ENCODE data around the gene TEPSIN. TPM values are rescaled to one million over a fixed set of nuclear protein-coding genes. Genes with fewer than 3 reads are reported as not detected.

TEPSIN gene
- total and polyA plus RNA-seq, 4 donors, result 3.2 to 22.9 (median 10.7) TPM

DNA sequence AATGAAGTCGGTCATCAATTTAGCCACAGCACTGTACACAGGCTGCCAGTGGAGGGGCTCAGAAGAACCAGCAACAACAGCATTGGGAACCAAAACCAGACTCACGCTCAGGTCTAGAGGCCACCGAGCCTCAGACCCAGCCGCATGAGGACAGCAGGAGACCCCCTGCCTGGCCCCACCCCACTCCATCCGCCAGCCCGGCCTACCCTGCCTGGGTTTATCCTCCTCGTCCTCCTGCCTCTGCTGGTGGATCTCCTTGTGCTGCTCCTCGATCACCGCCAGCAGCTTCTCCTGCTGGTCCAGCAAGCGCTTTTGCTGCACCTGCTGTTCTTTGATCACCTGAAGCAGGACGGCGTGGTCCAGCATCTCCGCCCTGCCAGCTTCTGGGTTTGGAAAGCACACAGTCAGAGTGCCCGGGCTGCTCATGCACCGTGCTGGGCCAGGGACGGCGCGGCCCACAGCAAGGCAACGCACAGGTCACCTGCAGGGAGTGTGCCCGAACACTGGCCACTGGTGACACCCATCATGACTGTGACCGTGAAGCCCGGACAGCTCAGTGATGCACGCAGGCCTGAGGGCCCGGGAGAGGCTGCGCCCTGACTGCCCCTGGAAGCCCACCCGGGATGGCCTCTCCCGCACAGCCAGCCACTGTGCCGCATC lies 8.0 kb upstream of the TEPSIN start:
- Histone ChIP-seq H3K27ac (ENCODE audit: low read depth in 1 of 2, low read length in 2 of 2) (no peak overlapping the region), H3K4me3 (ENCODE audit: low read depth in 1 of 3, low read length in 3 of 3) (no peak overlapping the region), H3K36me3 (ENCODE audit: control insufficient read depth in 4 of 4, insufficient read depth in 3 of 4, low read depth in 1 of 4, low read length in 3 of 4) (peaks cover 0 to 24% (median 16%) of the 10 kb centered on the region in 4 donors), H3K4me1 (ENCODE audit: control insufficient read depth in 4 of 4, insufficient read depth in 4 of 4, low read length in 3 of 4) (peaks cover 0 to 6% (median 0%) of the 10 kb centered on the region in 4 donors), H3K9ac (ENCODE audit: low read depth in 1 of 2, low read length in 2 of 2) (no peak overlapping the region), H3K9me3 (ENCODE audit: control insufficient read depth in 4 of 4, low read length in 3 of 4) (no peaks in the 10 kb centered on the region), H3K27me3 (ENCODE audit: control insufficient read depth in 4 of 4, insufficient read depth in 4 of 4, low read length in 3 of 4) (no peaks in the 10 kb centered on the region)
- no peak for DNase-seq (ENCODE audit: low spot score)
- TF ChIP-seq JUND (IDR thresholded peaks at IDR 0.05), result no peak
- TF ChIP-seq FOXA2 (IDR thresholded peaks at IDR 0.05), result no peak
- no peak for TF ChIP-seq SP1 (IDR thresholded peaks at IDR 0.05)
- TF ChIP-seq, protein P1, sequence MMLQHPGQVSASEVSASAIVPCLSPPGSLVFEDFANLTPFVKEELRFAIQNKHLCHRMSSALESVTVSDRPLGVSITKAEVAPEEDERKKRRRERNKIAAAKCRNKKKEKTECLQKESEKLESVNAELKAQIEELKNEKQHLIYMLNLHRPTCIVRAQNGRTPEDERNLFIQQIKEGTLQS (IDR thresholded peaks at IDR 0.05), result no peak
- TF ChIP-seq HNF4G (IDR thresholded peaks at IDR 0.05), result no peak
- TF ChIP-seq RXRA (IDR thresholded peaks at IDR 0.05), result no peak
- no peak for TF ChIP-seq GABPA (IDR thresholded peaks at IDR 0.05 in 1 of 2, conservative IDR thresholded peaks at IDR 0.05 in 1 of 2)
- TF ChIP-seq, protein P2, sequence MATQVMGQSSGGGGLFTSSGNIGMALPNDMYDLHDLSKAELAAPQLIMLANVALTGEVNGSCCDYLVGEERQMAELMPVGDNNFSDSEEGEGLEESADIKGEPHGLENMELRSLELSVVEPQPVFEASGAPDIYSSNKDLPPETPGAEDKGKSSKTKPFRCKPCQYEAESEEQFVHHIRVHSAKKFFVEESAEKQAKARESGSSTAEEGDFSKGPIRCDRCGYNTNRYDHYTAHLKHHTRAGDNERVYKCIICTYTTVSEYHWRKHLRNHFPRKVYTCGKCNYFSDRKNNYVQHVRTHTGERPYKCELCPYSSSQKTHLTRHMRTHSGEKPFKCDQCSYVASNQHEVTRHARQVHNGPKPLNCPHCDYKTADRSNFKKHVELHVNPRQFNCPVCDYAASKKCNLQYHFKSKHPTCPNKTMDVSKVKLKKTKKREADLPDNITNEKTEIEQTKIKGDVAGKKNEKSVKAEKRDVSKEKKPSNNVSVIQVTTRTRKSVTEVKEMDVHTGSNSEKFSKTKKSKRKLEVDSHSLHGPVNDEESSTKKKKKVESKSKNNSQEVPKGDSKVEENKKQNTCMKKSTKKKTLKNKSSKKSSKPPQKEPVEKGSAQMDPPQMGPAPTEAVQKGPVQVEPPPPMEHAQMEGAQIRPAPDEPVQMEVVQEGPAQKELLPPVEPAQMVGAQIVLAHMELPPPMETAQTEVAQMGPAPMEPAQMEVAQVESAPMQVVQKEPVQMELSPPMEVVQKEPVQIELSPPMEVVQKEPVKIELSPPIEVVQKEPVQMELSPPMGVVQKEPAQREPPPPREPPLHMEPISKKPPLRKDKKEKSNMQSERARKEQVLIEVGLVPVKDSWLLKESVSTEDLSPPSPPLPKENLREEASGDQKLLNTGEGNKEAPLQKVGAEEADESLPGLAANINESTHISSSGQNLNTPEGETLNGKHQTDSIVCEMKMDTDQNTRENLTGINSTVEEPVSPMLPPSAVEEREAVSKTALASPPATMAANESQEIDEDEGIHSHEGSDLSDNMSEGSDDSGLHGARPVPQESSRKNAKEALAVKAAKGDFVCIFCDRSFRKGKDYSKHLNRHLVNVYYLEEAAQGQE (IDR thresholded peaks at IDR 0.05), result no peak
- TF ChIP-seq, protein P3, sequence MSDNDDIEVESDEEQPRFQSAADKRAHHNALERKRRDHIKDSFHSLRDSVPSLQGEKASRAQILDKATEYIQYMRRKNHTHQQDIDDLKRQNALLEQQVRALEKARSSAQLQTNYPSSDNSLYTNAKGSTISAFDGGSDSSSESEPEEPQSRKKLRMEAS (IDR thresholded peaks at IDR 0.05), result no peak
- no peak for TF ChIP-seq FOXA1 (IDR thresholded peaks at IDR 0.05)
- TF ChIP-seq, protein P4, sequence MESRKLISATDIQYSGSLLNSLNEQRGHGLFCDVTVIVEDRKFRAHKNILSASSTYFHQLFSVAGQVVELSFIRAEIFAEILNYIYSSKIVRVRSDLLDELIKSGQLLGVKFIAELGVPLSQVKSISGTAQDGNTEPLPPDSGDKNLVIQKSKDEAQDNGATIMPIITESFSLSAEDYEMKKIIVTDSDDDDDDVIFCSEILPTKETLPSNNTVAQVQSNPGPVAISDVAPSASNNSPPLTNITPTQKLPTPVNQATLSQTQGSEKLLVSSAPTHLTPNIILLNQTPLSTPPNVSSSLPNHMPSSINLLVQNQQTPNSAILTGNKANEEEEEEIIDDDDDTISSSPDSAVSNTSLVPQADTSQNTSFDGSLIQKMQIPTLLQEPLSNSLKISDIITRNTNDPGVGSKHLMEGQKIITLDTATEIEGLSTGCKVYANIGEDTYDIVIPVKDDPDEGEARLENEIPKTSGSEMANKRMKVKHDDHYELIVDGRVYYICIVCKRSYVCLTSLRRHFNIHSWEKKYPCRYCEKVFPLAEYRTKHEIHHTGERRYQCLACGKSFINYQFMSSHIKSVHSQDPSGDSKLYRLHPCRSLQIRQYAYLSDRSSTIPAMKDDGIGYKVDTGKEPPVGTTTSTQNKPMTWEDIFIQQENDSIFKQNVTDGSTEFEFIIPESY (IDR thresholded peaks at IDR 0.05), result no peak
- TF ChIP-seq YY1 (IDR thresholded peaks at IDR 0.05), result no peak
- TF ChIP-seq EGR1 (IDR thresholded peaks at IDR 0.05; ENCODE audit: low read depth in 2 of 2), result no peak
- TF ChIP-seq, protein P5, sequence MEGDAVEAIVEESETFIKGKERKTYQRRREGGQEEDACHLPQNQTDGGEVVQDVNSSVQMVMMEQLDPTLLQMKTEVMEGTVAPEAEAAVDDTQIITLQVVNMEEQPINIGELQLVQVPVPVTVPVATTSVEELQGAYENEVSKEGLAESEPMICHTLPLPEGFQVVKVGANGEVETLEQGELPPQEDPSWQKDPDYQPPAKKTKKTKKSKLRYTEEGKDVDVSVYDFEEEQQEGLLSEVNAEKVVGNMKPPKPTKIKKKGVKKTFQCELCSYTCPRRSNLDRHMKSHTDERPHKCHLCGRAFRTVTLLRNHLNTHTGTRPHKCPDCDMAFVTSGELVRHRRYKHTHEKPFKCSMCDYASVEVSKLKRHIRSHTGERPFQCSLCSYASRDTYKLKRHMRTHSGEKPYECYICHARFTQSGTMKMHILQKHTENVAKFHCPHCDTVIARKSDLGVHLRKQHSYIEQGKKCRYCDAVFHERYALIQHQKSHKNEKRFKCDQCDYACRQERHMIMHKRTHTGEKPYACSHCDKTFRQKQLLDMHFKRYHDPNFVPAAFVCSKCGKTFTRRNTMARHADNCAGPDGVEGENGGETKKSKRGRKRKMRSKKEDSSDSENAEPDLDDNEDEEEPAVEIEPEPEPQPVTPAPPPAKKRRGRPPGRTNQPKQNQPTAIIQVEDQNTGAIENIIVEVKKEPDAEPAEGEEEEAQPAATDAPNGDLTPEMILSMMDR (IDR thresholded peaks at IDR 0.05; ENCODE audit: low read depth, low read length, missing input control), result no peak
- TF ChIP-seq HNF4A (conservative IDR thresholded peaks at IDR 0.05), result no peak
- no peak for TF ChIP-seq NR2F2 (IDR thresholded peaks at IDR 0.05)
- no peak for TF ChIP-seq TAF1 (conservative IDR thresholded peaks at IDR 0.05)
- no peak for TF ChIP-seq RAD21 (IDR thresholded peaks at IDR 0.05)
- WGBS, result 97% methylated on average over 28 of the region's 28 CpGs
